Natural killer cell (primary cell): ENCODE measurements around the gene CREBBP. TPM values are rescaled to one million over a fixed set of nuclear protein-coding genes. Genes with fewer than 3 reads are reported as not detected.

ENCODE experiments used
- ATAC-seq, 3 donors: fragments of 150-1000 bp in 2 of 3; fragments of 200-7000 bp in 1 of 3; cut with Tn5 transposase; 1 replicate in 1 of 3; 2 replicates in 2 of 3; pipeline ENCODE4 v1.10.0; 2021; ENCODE audit warnings: mild to moderate bottlenecking in 2 of 3, moderate library complexity in 2 of 3
- DNase-seq, 2 donors: peaks; one replicate each; pipeline versions ENCODE4 v3.0.0 to v3.0.0-alpha.2; 2013 to 2021; ENCODE audit warnings: mixed read lengths in 1 of 2
- H3K27ac ChIP-seq: one replicate; pipeline ENCODE4 v1.5.1; 2013; ENCODE audit warnings: mild to moderate bottlenecking, low read length
- H3K27me3 ChIP-seq: one replicate; pipeline ENCODE4 v1.6.1; 2013; ENCODE audit warnings: low read length; ENCODE audit not compliant: control insufficient read depth, insufficient read depth
- H3K36me3 ChIP-seq: one replicate; pipeline ENCODE4 v1.6.1; 2013; ENCODE audit warnings: low read length; ENCODE audit not compliant: control insufficient read depth, insufficient read depth
- H3K4me1 ChIP-seq: one replicate; pipeline ENCODE4 v1.6.1; 2013; ENCODE audit warnings: low read length; ENCODE audit not compliant: control insufficient read depth, insufficient read depth
- H3K4me3 ChIP-seq: one replicate; pipeline ENCODE4 v1.5.1; 2013; ENCODE audit warnings: low read length
- H3K9me3 ChIP-seq: one replicate; pipeline ENCODE4 v1.6.1; 2013; ENCODE audit warnings: low read length; ENCODE audit not compliant: control insufficient read depth, insufficient read depth
- H3K27ac Mint-ChIP-seq, 2 donors: one replicate each; pipeline ENCODE4 v1.8.0; 2022; ENCODE audit warnings: mild to moderate bottlenecking in 2 of 2, mixed read lengths in 2 of 2, moderate library complexity in 1 of 2
- H3K27me3 Mint-ChIP-seq, 2 donors: one replicate each; pipeline ENCODE4 v1.8.0; 2022; ENCODE audit warnings: low read depth in 2 of 2, mixed read lengths in 2 of 2
- H3K36me3 Mint-ChIP-seq: one replicate; pipeline ENCODE4 v1.8.0; 2022; ENCODE audit warnings: mixed read lengths
- H3K4me1 Mint-ChIP-seq, 2 donors: one replicate each; pipeline ENCODE4 v1.8.0; 2022; ENCODE audit warnings: mixed read lengths in 2 of 2
- H3K4me3 Mint-ChIP-seq: one replicate; pipeline ENCODE4 v1.8.0; 2022; ENCODE audit warnings: mild to moderate bottlenecking, moderate library complexity, mixed read lengths
- H3K9me3 Mint-ChIP-seq, 2 donors: one replicate each; pipeline ENCODE4 v1.8.0; 2022; ENCODE audit warnings: mixed read lengths in 2 of 2
- CTCF ChIP-seq: fragments of 200-600 bp; IDR thresholded peaks from one replicate; pipeline ENCODE4 v1.8.0; 2022; ENCODE audit warnings: antibody characterized with exemption
- WGBS: methylation state at CpG from one replicate; pipeline ENCODE4 v1.1.7; 2013; ENCODE audit warnings: missing lambda C conversion rate; ENCODE audit not compliant: insufficient coverage; 5-methylcytosine and 5-hydroxymethylcytosine counted together
- intact Hi-C: fragments of 100-400 bp; cut with micrococcal nuclease; formaldehyde crosslinking; loops from one replicate; pipeline ENCODE4 v1.14.2; 2022
- total RNA-seq, 4 donors: library from RNA; stranded (reverse); fragments of 120-200 nt in 1 of 4; gene quantifications; one replicate each; pipeline versions ENCODE4 v1.2.3 to v1.2.4, GENCODE V29; 2013 to 2022

The CREBBP gene
- total RNA-seq, 3 donors from 2014 or later (not counting 1 experiment from before 2014, with no cell fraction given): 197 to 234 (median 224) TPM

GRCh38 chr16:3879258-3879886 is 1.1 kb downstream of the CREBBP start:
- peak overlapping the region; percentile 94 for H3K4me3 Mint-ChIP-seq
- peaks cover 55% of the 10 kb centered on the region in 2 donors for H3K4me1 Mint-ChIP-seq
- Histone ChIP-seq H3K4me3 (peak overlapping the region; percentile 57), H3K27ac (no peak overlapping the region), H3K9me3 (no peaks in the 10 kb centered on the region), H3K36me3 (no peaks in the 10 kb centered on the region), H3K4me1 (peaks cover 47% of the 10 kb centered on the region), H3K27me3 (peaks cover 3% of the 10 kb centered on the region)
- H3K27me3 Mint-ChIP-seq: peaks cover 11 to 21% of the 10 kb centered on the region in 2 donors
- no peak for TF ChIP-seq CTCF
- H3K9me3 Mint-ChIP-seq: no peaks in the 10 kb centered on the region
- peaks cover 10% of the 10 kb centered on the region for H3K36me3 Mint-ChIP-seq
- intact Hi-C loops: loop anchor here (2.0 to 5.0 kb wide), 3 partner anchors 62 to 267 kb away; partner anchors contain the start of gene SLX4
- WGBS: 1% methylated on average over 50 of the region's 50 CpGs
- ATAC-seq: peak in 2 of 3 donors; percentile 10 to 19
- DNase-seq: peak; percentile 31 to 40
- H3K27ac Mint-ChIP-seq: peak overlapping the region; percentile 83

GRCh38 chr16:3878610-3879009 is 1.9 kb downstream of the CREBBP start:
- Histone ChIP-seq H3K27ac (no peak overlapping the region), H3K36me3 (no peaks in the 10 kb centered on the region), H3K9me3 (no peaks in the 10 kb centered on the region), H3K4me1 (peaks cover 54% of the 10 kb centered on the region), H3K27me3 (peaks cover 3% of the 10 kb centered on the region), H3K4me3 (peak overlapping the region; percentile 57)
- H3K36me3 Mint-ChIP-seq: peaks cover 10% of the 10 kb centered on the region
- peak overlapping the region; percentile 94 for H3K4me3 Mint-ChIP-seq
- intact Hi-C loops: loop anchor here (2.0 to 5.0 kb wide), 3 partner anchors 61 to 266 kb away; partner anchors contain the start of gene SLX4
- no peak for TF ChIP-seq CTCF
- ATAC-seq (no peak), DNase-seq (no peak)
- H3K9me3 Mint-ChIP-seq: no peaks in the 10 kb centered on the region
- peak overlapping the region; percentile 83 for H3K27ac Mint-ChIP-seq
- H3K27me3 Mint-ChIP-seq: peaks cover 7 to 18% of the 10 kb centered on the region in 2 donors
- 15% methylated on average over 7 of the region's 8 CpGs for WGBS
- H3K4me1 Mint-ChIP-seq: peaks cover 63% of the 10 kb centered on the region in 2 donors

GRCh38 chr16:3876695-3877094 is 3.8 kb downstream of the CREBBP start:
- no peaks in the 10 kb centered on the region for H3K36me3 ChIP-seq

More at GRCh38 chr16:3876695-3877094, 3.8 kb downstream of the CREBBP start:
- H3K27ac ChIP-seq: no peak overlapping the region
- no peak for TF ChIP-seq CTCF
- ATAC-seq (no peak), DNase-seq (no peak)
- Mint-ChIP-seq H3K4me1 (peaks cover 76 to 79% of the 10 kb centered on the region in 2 donors), H3K4me3 (peak overlapping the region; percentile 65), H3K36me3 (peaks cover 10% of the 10 kb centered on the region), H3K27me3 (no peaks in the 10 kb centered on the region), H3K27ac (peak overlapping the region; percentile 83), H3K9me3 (no peaks in the 10 kb centered on the region)
- no peak overlapping the region for H3K4me3 ChIP-seq
- H3K27me3 ChIP-seq: peaks cover 2% of the 10 kb centered on the region
- peaks cover 66% of the 10 kb centered on the region for H3K4me1 ChIP-seq
- H3K9me3 ChIP-seq: no peaks in the 10 kb centered on the region
- 90% methylated on average over 6 of the region's 6 CpGs for WGBS
- intact Hi-C loops: loop anchor here (5.0 kb wide), 2 partner anchors 59 to 264 kb away; partner anchors contain the start of gene SLX4
